Measurements from ENCODE around the gene ALAD.

The ALAD gene

GRCh38 chr9:113350937-113351336, 50.1 kb downstream of the ALAD start:
- H3K9me3 Mint-ChIP-seq = no peaks in the 10 kb centered on the region
- peak overlapping the region; percentile 88 for H3K4me3 Mint-ChIP-seq
- H3K27me3 Mint-ChIP-seq = peaks cover 16% of the 10 kb centered on the region
- peaks cover 52% of the 10 kb centered on the region for H3K4me1 Mint-ChIP-seq (ENCODE audit: low read depth)
- H3K27ac Mint-ChIP-seq = peak overlapping the region; percentile 92
- H3K36me3 Mint-ChIP-seq (ENCODE audit: low read depth) = no peaks in the 10 kb centered on the region

GRCh38 chr9:113350107-113350661, 50.9 kb downstream of the ALAD start:
- Mint-ChIP-seq H3K36me3 (ENCODE audit: low read depth) (no peaks in the 10 kb centered on the region), H3K27me3 (peaks cover 16% of the 10 kb centered on the region), H3K4me3 (peak overlapping the region; percentile 88), H3K4me1 (ENCODE audit: low read depth) (peaks cover 58% of the 10 kb centered on the region), H3K27ac (peak overlapping the region; percentile 92), H3K9me3 (no peaks in the 10 kb centered on the region)

- Mint-ChIP-seq H3K27ac (peak within 1 kb of the TSS; percentile 92), H3K9me3 (no peaks in the 10 kb centered on the region), H3K36me3 (ENCODE audit: low read depth) (no peaks in the 10 kb centered on the region), H3K4me3 (peak within 1 kb of the TSS; percentile 88), H3K27me3 (peaks cover 16% of the 10 kb centered on the region), H3K4me1 (ENCODE audit: low read depth) (peaks cover 62% of the 10 kb centered on the region)
Observed at GRCh38 chr9:113349445-113350094, 51.5 kb downstream of the ALAD start, which contains the start of gene BSPRY. BSPRY (plus strand) TSS chr9:113349541; CDS start chr9:113349580, 39 bp downstream.

GRCh38 chr9:113349066-113349444, 52.0 kb downstream of the ALAD start:
- H3K4me1 Mint-ChIP-seq (ENCODE audit: low read depth) = peaks cover 62% of the 10 kb centered on the region
- no peaks in the 10 kb centered on the region for H3K9me3 Mint-ChIP-seq
- H3K27me3 Mint-ChIP-seq = peaks cover 15% of the 10 kb centered on the region
- H3K4me3 Mint-ChIP-seq = peak overlapping the region; percentile 79
- H3K27ac Mint-ChIP-seq = peak overlapping the region; percentile 58
- H3K36me3 Mint-ChIP-seq (ENCODE audit: low read depth) = no peaks in the 10 kb centered on the region

- Mint-ChIP-seq H3K27me3 (peaks cover 11% of the 10 kb centered on the region), H3K4me3 (no peak overlapping the region), H3K9me3 (no peaks in the 10 kb centered on the region)
Observed at GRCh38 chr9:113348437-113348836, 52.6 kb downstream of the ALAD start.

GRCh38 chr9:113345671-113346070, 55.4 kb downstream of the ALAD start:
- Mint-ChIP-seq H3K36me3 (ENCODE audit: low read depth) (no peaks in the 10 kb centered on the region), H3K27ac (peak overlapping the region; percentile 38), H3K9me3 (no peaks in the 10 kb centered on the region), H3K27me3 (no peaks in the 10 kb centered on the region), H3K4me3 (no peak overlapping the region), H3K4me1 (ENCODE audit: low read depth) (peaks cover 57% of the 10 kb centered on the region)

More at GRCh38 chr9:113348437-113348836, 52.6 kb downstream of the ALAD start:
- peaks cover 66% of the 10 kb centered on the region for H3K4me1 Mint-ChIP-seq (ENCODE audit: low read depth)
- H3K27ac Mint-ChIP-seq = no peak overlapping the region
- H3K36me3 Mint-ChIP-seq (ENCODE audit: low read depth) = no peaks in the 10 kb centered on the region

- Mint-ChIP-seq H3K27ac (no peak overlapping the region), H3K36me3 (ENCODE audit: low read depth) (no peaks in the 10 kb centered on the region), H3K27me3 (no peaks in the 10 kb centered on the region), H3K4me1 (ENCODE audit: low read depth) (peaks cover 57% of the 10 kb centered on the region), H3K4me3 (no peak overlapping the region), H3K9me3 (no peaks in the 10 kb centered on the region)
Observed at GRCh38 chr9:113345190-113345589, 55.9 kb downstream of the ALAD start.

- Mint-ChIP-seq H3K9me3 (no peaks in the 10 kb centered on the region), H3K27me3 (peaks cover 5% of the 10 kb centered on the region), H3K4me3 (no peak overlapping the region), H3K4me1 (ENCODE audit: low read depth) (peaks cover 55% of the 10 kb centered on the region), H3K36me3 (ENCODE audit: low read depth) (no peaks in the 10 kb centered on the region), H3K27ac (no peak overlapping the region)
Observed at GRCh38 chr9:113343732-113344231, 57.3 kb downstream of the ALAD start.

- H3K4me3 Mint-ChIP-seq = peak overlapping the region; percentile 85
- H3K9me3 Mint-ChIP-seq = no peaks in the 10 kb centered on the region
- no peaks in the 10 kb centered on the region for H3K36me3 Mint-ChIP-seq (ENCODE audit: low read depth)
- peaks cover 39% of the 10 kb centered on the region for H3K4me1 Mint-ChIP-seq (ENCODE audit: low read depth)
- H3K27ac Mint-ChIP-seq = no peak overlapping the region
- H3K27me3 Mint-ChIP-seq = peaks cover 5% of the 10 kb centered on the region
Observed at GRCh38 chr9:113341712-113342410, 59.2 kb downstream of the ALAD start.

- no peaks in the 10 kb centered on the region for H3K9me3 Mint-ChIP-seq
- H3K27me3 Mint-ChIP-seq = peaks cover 5% of the 10 kb centered on the region
- H3K27ac Mint-ChIP-seq = peak within 1 kb of the TSS; percentile 75
- H3K4me1 Mint-ChIP-seq (ENCODE audit: low read depth) = peaks cover 33% of the 10 kb centered on the region
- peak within 1 kb of the TSS; percentile 85 for H3K4me3 Mint-ChIP-seq
- H3K36me3 Mint-ChIP-seq (ENCODE audit: low read depth) = no peaks in the 10 kb centered on the region
Observed at GRCh38 chr9:113340011-113340699, 60.9 kb downstream of the ALAD start, which contains the start of gene WDR31. WDR31 (minus strand) TSS chr9:113340275; CDS start chr9:113332022, 8,253 bp downstream.

GRCh38 chr9:113337714-113338113, 63.4 kb downstream of the ALAD start:
- Mint-ChIP-seq H3K27ac (no peak overlapping the region), H3K36me3 (ENCODE audit: low read depth) (no peaks in the 10 kb centered on the region), H3K4me3 (no peak overlapping the region), H3K27me3 (peaks cover 5% of the 10 kb centered on the region), H3K4me1 (ENCODE audit: low read depth) (peaks cover 26% of the 10 kb centered on the region), H3K9me3 (no peaks in the 10 kb centered on the region)

Data from stimulated activated naive CD8-positive, alpha-beta T cell treated with anti-CD3 and anti-CD28 coated beads, Interleukin-15, Interleukin-2, amounts not matched to agents 100 ng/mL and 50 ng/mL, for 24 hours (primary cell).